Large intestine (tissue), 3 donors: ENCODE measurements around the gene TEAD1. TPM values are rescaled to one million over a fixed set of nuclear protein-coding genes. Genes with fewer than 3 reads are reported as not detected.
A peak's percentile ranks its signal among the peaks of the same experiment; 100 is the strongest.

Source experiments
- DNase-seq, 2 donors: peaks; one replicate each; pipeline versions ENCODE4 v3.0.0 to v3.0.0-alpha.2; 2013
- H3K27ac ChIP-seq: one replicate; pipeline ENCODE4 v1.5.1; 2013; ENCODE audit warnings: low read length
- H3K27me3 ChIP-seq: 2 replicates; pipeline ENCODE4 v1.6.1; 2013; ENCODE audit warnings: low read length; ENCODE audit not compliant: control insufficient read depth, insufficient read depth
- H3K36me3 ChIP-seq: 2 replicates; pipeline ENCODE4 v1.6.1; 2013; ENCODE audit warnings: low read length; ENCODE audit not compliant: control insufficient read depth, insufficient read depth
- H3K4me1 ChIP-seq: one replicate; pipeline ENCODE4 v1.6.1; 2013; ENCODE audit warnings: low read length; ENCODE audit not compliant: control insufficient read depth, insufficient read depth
- H3K4me3 ChIP-seq: one replicate; pipeline ENCODE4 v1.5.1; 2013; ENCODE audit warnings: low read length
- H3K9me3 ChIP-seq: one replicate; pipeline ENCODE4 v1.6.1; 2013; ENCODE audit warnings: mild to moderate bottlenecking, low read depth, low read length, moderate library complexity; ENCODE audit not compliant: control insufficient read depth
- WGBS: methylation state at CpG from one replicate; pipeline ENCODE4 v1.1.5; 2013; ENCODE audit warnings: low lambda C conversion rate; ENCODE audit not compliant: insufficient coverage; 5-methylcytosine and 5-hydroxymethylcytosine counted together
- polyA plus RNA-seq: library from polyadenylated mRNA; unstranded; fragments of 120-200 nt; gene quantifications from one replicate; pipeline ENCODE4 v1.2.1, GENCODE V29; 2013

The TEAD1 gene
- polyA plus RNA-seq, 1 donor = 38.7 TPM

- H3K4me1 ChIP-seq = no peaks in the 10 kb centered on the region
- DNase-seq = no peak
- no peaks in the 10 kb centered on the region for H3K9me3 ChIP-seq
- H3K27ac ChIP-seq = no peak overlapping the region
- H3K27me3 ChIP-seq = no peaks in the 10 kb centered on the region
- WGBS = no CpG with 5 or more reads among the region's 5 CpGs
- no peaks in the 10 kb centered on the region for H3K36me3 ChIP-seq
- H3K4me3 ChIP-seq = no peak overlapping the region
Observed at GRCh38 chr11:12717851-12718291, 43.6 kb downstream of the TEAD1 start.

- Histone ChIP-seq H3K27ac (no peak overlapping the region), H3K9me3 (no peaks in the 10 kb centered on the region), H3K4me3 (no peak overlapping the region), H3K36me3 (no peaks in the 10 kb centered on the region), H3K4me1 (peaks cover 9% of the 10 kb centered on the region), H3K27me3 (no peaks in the 10 kb centered on the region)
- DNase-seq = no peak
- no CpG with 5 or more reads among the region's 4 CpGs for WGBS
Observed at GRCh38 chr11:12719221-12719620, 45.0 kb downstream of the TEAD1 start.

- Histone ChIP-seq H3K27me3 (no peaks in the 10 kb centered on the region), H3K4me1 (peaks cover 18% of the 10 kb centered on the region), H3K9me3 (no peaks in the 10 kb centered on the region), H3K4me3 (no peak overlapping the region), H3K27ac (no peak overlapping the region), H3K36me3 (no peaks in the 10 kb centered on the region)
- no peak for DNase-seq
- 100% methylated on average over 1 of the region's 7 CpGs for WGBS
Observed at GRCh38 chr11:12721816-12722604, 47.8 kb downstream of the TEAD1 start.

GRCh38 chr11:12723421-12724300 is 49.4 kb downstream of the TEAD1 start:
- H3K27me3 ChIP-seq = no peaks in the 10 kb centered on the region
- peak overlapping the region; percentile 92 for H3K27ac ChIP-seq
- no peak overlapping the region for H3K4me3 ChIP-seq
- no peaks in the 10 kb centered on the region for H3K36me3 ChIP-seq
- peak; percentile 32 to 54 for DNase-seq
- 53% methylated on average over 6 of the region's 13 CpGs for WGBS
- H3K4me1 ChIP-seq = peaks cover 18% of the 10 kb centered on the region
- H3K9me3 ChIP-seq = no peaks in the 10 kb centered on the region

- Histone ChIP-seq H3K27ac (peak overlapping the region; percentile 92), H3K4me1 (peaks cover 18% of the 10 kb centered on the region), H3K9me3 (no peaks in the 10 kb centered on the region), H3K4me3 (no peak overlapping the region), H3K36me3 (no peaks in the 10 kb centered on the region), H3K27me3 (no peaks in the 10 kb centered on the region)
- peak; percentile 90 to 96 for DNase-seq
- 20% methylated on average over 1 of the region's 14 CpGs for WGBS
Observed at GRCh38 chr11:12724301-12725054, 50.3 kb downstream of the TEAD1 start.

- Histone ChIP-seq H3K4me1 (peaks cover 18% of the 10 kb centered on the region), H3K27ac (peak overlapping the region; percentile 92), H3K36me3 (no peaks in the 10 kb centered on the region), H3K4me3 (no peak overlapping the region), H3K9me3 (no peaks in the 10 kb centered on the region), H3K27me3 (no peaks in the 10 kb centered on the region)
- WGBS = 80% methylated on average over 2 of the region's 8 CpGs
- DNase-seq = no peak
Observed at GRCh38 chr11:12725055-12725862, 51.0 kb downstream of the TEAD1 start.

- H3K27ac ChIP-seq = no peak overlapping the region
- no peak for DNase-seq
- H3K36me3 ChIP-seq = no peaks in the 10 kb centered on the region
- H3K4me1 ChIP-seq = peaks cover 18% of the 10 kb centered on the region
- no peaks in the 10 kb centered on the region for H3K9me3 ChIP-seq
- H3K27me3 ChIP-seq = no peaks in the 10 kb centered on the region
- no peak overlapping the region for H3K4me3 ChIP-seq
- no CpG with 5 or more reads among the region's 8 CpGs for WGBS
Observed at GRCh38 chr11:12725863-12726682, 51.9 kb downstream of the TEAD1 start.

GRCh38 chr11:12727563-12728211 is 53.5 kb downstream of the TEAD1 start:
- no peaks in the 10 kb centered on the region for H3K9me3 ChIP-seq
- no CpG with 5 or more reads among the region's 5 CpGs for WGBS
- H3K27me3 ChIP-seq = no peaks in the 10 kb centered on the region
- H3K4me1 ChIP-seq = peaks cover 18% of the 10 kb centered on the region
- no peak overlapping the region for H3K27ac ChIP-seq
- DNase-seq = no peak
- H3K4me3 ChIP-seq = no peak overlapping the region
- H3K36me3 ChIP-seq = no peaks in the 10 kb centered on the region

GRCh38 chr11:12728417-12728816 is 54.2 kb downstream of the TEAD1 start:
- H3K9me3 ChIP-seq = no peaks in the 10 kb centered on the region
- H3K4me3 ChIP-seq = no peak overlapping the region
- no peaks in the 10 kb centered on the region for H3K36me3 ChIP-seq
- no peak for DNase-seq
- H3K4me1 ChIP-seq = peaks cover 20% of the 10 kb centered on the region
- H3K27me3 ChIP-seq = no peaks in the 10 kb centered on the region
- WGBS = no CpG with 5 or more reads among the region's 4 CpGs
- H3K27ac ChIP-seq = no peak overlapping the region
